Vagina (tissue), 2 donors: Measurements from ENCODE around the gene PLD3. TPM values are rescaled to one million over a fixed set of nuclear protein-coding genes. Genes with fewer than 3 reads are reported as not detected.

ENCODE experiments used
- DNase-seq, 2 donors: peaks; one replicate each; pipeline ENCODE4 v3.0.0-alpha.2; 2017; ENCODE audit errors: extremely low spot score in 2 of 2
- H3K27ac ChIP-seq: fragments of 200-600 bp; sonication (generic); one replicate; pipeline ENCODE4 v1.5.1; 2019
- H3K27me3 ChIP-seq: fragments of 200-600 bp; sonication (generic); one replicate; pipeline ENCODE4 v1.5.1; 2019
- H3K36me3 ChIP-seq, 2 donors: fragments of 200-600 bp; sonication (generic); one replicate each; pipeline ENCODE4 v1.5.1; 2017 to 2019
- H3K4me1 ChIP-seq: fragments of 200-600 bp; sonication (generic); one replicate; pipeline ENCODE4 v1.5.1; 2019
- H3K4me3 ChIP-seq, 2 donors: fragments of 200-600 bp; sonication (generic); 1 replicate in 1 of 2; 2 replicates in 1 of 2; pipeline ENCODE4 v1.5.1; 2016 to 2019
- H3K9me3 ChIP-seq: fragments of 200-600 bp; sonication (generic); one replicate; pipeline ENCODE4 v1.5.1; 2019
- CTCF ChIP-seq, 3 experiments: fragments of 450-650 bp in 2 of 3; fragments of 200-600 bp in 1 of 3; sonication (generic) in 1 of 3; IDR thresholded peaks; one replicate each; pipeline ENCODE4 v1.5.1; 2017 to 2019; ENCODE audit warnings: antibody characterized with exemption in 3 of 3, mild to moderate bottlenecking in 2 of 3, moderate library complexity in 2 of 3
- POLR2A ChIP-seq, 2 donors: fragments of 450-650 bp; IDR thresholded peaks; one replicate each; pipeline ENCODE4 v1.6.1; 2017; ENCODE audit warnings: antibody characterized with exemption in 2 of 2, mild to moderate bottlenecking in 2 of 2, moderate library complexity in 2 of 2
- POLR2AphosphoS5 ChIP-seq, 2 donors: sonication (generic); formaldehyde crosslinking; IDR thresholded peaks; one replicate each; pipeline ENCODE4 v1.9.0; 2017; ENCODE audit warnings: antibody characterized with exemption in 2 of 2, mild to moderate bottlenecking in 2 of 2, low read depth in 1 of 2; ENCODE audit not compliant: insufficient read depth in 1 of 2
- intact Hi-C: fragments of 100-400 bp; cut with DNase I; formaldehyde crosslinking; loops from one replicate; pipeline ENCODE4 v1.15.1; 2023
- total RNA-seq: library from RNA; depleted of rRNA; stranded (reverse); fragments of >200 nt; gene quantifications from one replicate; pipeline ENCODE4 v1.2.3, GENCODE V29; 2016

Gene PLD3
- total RNA-seq, 1 donor from 2014 or later = 177 TPM

DNA sequence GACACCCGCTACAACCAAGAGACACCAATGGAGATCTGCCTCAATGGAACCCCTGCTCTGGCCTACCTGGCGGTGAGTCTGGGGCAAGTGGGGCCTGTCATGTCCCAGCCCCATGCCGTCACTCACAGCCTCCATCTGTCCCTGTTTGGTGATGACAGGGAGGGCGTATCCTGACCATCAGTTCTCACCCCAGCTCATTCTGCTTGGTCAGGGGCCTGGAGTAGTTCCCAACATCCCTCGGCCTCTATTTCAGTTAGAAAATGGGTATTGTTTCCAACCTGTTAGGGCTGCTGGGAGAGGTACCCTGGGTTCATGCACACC is 23.3 kb downstream of the PLD3 start:
- no peaks in the 10 kb centered on the region for H3K9me3 ChIP-seq
- peaks cover 0 to 72% of the 10 kb centered on the region in 2 donors for H3K36me3 ChIP-seq

GRCh38 chr19:40374084-40374483 is 25.6 kb downstream of the PLD3 start:
- intact Hi-C loops = no loop called here

More for the DNA sequence above, 23.3 kb downstream of the PLD3 start:
- intact Hi-C loops = no loop called here
- no peaks in the 10 kb centered on the region for H3K27me3 ChIP-seq
- peaks cover under 1% of the 10 kb centered on the region for H3K4me1 ChIP-seq
- no peak for DNase-seq
- H3K4me3 ChIP-seq = no peak overlapping the region
- TF ChIP-seq POLR2AphosphoS5 (IDR thresholded peaks at IDR 0.05; ENCODE audit: insufficient read depth in 1 of 2, low read depth in 1 of 2) (no peak), POLR2A (IDR thresholded peaks at IDR 0.05) (no peak), CTCF (IDR thresholded peaks at IDR 0.05) (no peak)
- H3K27ac ChIP-seq = no peak overlapping the region

GRCh38 chr19:40376286-40376862 is 27.9 kb downstream of the PLD3 start:
- Histone ChIP-seq H3K27me3 (no peaks in the 10 kb centered on the region), H3K27ac (no peak overlapping the region), H3K4me1 (no peaks in the 10 kb centered on the region), H3K9me3 (no peaks in the 10 kb centered on the region), H3K4me3 (no peak overlapping the region), H3K36me3 (peaks cover 0 to 58% of the 10 kb centered on the region in 2 donors)
- no peak for DNase-seq
- TF ChIP-seq POLR2A (IDR thresholded peaks at IDR 0.05) (no peak), CTCF (IDR thresholded peaks at IDR 0.05) (no peak), POLR2AphosphoS5 (IDR thresholded peaks at IDR 0.05; ENCODE audit: insufficient read depth in 1 of 2, low read depth in 1 of 2) (no peak)
- intact Hi-C loops = no loop called here

More at GRCh38 chr19:40374084-40374483, 25.6 kb downstream of the PLD3 start:
- Histone ChIP-seq H3K27me3 (no peaks in the 10 kb centered on the region), H3K27ac (no peak overlapping the region), H3K4me1 (no peaks in the 10 kb centered on the region), H3K4me3 (no peak overlapping the region), H3K36me3 (peaks cover 0 to 74% of the 10 kb centered on the region in 2 donors), H3K9me3 (no peaks in the 10 kb centered on the region)
- no peak for DNase-seq
- TF ChIP-seq POLR2A (IDR thresholded peaks at IDR 0.05) (no peak), CTCF (IDR thresholded peaks at IDR 0.05) (no peak), POLR2AphosphoS5 (IDR thresholded peaks at IDR 0.05; ENCODE audit: insufficient read depth in 1 of 2, low read depth in 1 of 2) (no peak)

DNA sequence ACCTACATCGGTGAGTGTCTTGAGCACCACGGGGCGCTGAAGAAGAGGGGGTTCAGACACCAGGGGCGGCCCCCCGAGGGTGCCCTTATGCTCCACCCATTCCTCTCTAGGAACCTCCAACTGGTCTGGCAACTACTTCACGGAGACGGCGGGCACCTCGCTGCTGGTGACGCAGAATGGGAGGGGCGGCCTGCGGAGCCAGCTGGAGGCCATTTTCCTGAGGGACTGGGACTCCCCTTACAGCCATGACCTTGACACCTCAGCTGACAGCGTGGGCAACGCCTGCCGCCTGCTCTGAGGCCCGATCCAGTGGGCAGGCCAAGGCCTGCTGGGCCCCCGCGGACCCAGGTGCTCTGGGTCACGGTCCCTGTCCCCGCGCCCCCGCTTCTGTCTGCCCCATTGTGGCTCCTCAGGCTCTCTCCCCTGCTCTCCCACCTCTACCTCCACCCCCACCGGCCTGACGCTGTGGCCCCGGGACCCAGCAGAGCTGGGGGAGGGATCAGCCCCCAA is 29.4 kb downstream of the PLD3 start:
- peaks cover 0 to 43% of the 10 kb centered on the region in 2 donors for H3K36me3 ChIP-seq
- no peaks in the 10 kb centered on the region for H3K27me3 ChIP-seq
- DNase-seq = no peak
- no peak for TF ChIP-seq POLR2A (IDR thresholded peaks at IDR 0.05)
- no peak for TF ChIP-seq CTCF (IDR thresholded peaks at IDR 0.05)
- TF ChIP-seq POLR2AphosphoS5 (IDR thresholded peaks at IDR 0.05; ENCODE audit: insufficient read depth in 1 of 2, low read depth in 1 of 2) = no peak
- no peaks in the 10 kb centered on the region for H3K4me1 ChIP-seq
- intact Hi-C loops = no loop called here
- H3K9me3 ChIP-seq = no peaks in the 10 kb centered on the region
- H3K4me3 ChIP-seq = no peak overlapping the region
- H3K27ac ChIP-seq = no peak overlapping the region

DNA sequence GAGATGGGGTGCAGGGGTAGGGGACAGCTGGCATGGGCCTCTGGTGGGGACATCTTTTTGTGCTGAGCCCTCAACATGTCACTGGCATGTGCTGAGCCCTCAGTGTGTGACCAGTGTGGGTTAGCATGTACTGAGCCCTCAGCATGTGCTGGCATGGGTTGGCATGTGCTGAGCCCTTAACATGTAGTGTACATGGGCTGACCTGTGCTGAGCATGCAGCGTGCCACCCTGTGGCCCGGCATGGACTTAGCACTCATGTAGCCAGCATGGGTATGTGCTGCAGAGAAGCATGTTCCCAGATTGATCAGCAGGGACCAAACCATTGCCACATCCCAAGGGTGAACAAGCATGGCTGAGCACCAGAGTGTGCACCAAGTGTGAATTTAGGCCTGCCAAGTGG is 30.0 kb downstream of the PLD3 start:
- no peaks in the 10 kb centered on the region for H3K27me3 ChIP-seq
- DNase-seq = no peak
- peaks cover 0 to 37% of the 10 kb centered on the region in 2 donors for H3K36me3 ChIP-seq
- intact Hi-C loops = no loop called here
- H3K4me1 ChIP-seq = no peaks in the 10 kb centered on the region
- H3K4me3 ChIP-seq = no peak overlapping the region
- H3K27ac ChIP-seq = no peak overlapping the region
- H3K9me3 ChIP-seq = no peaks in the 10 kb centered on the region
- no peak for TF ChIP-seq CTCF (IDR thresholded peaks at IDR 0.05)
- no peak for TF ChIP-seq POLR2AphosphoS5 (IDR thresholded peaks at IDR 0.05; ENCODE audit: insufficient read depth in 1 of 2, low read depth in 1 of 2)
- TF ChIP-seq POLR2A (IDR thresholded peaks at IDR 0.05) = no peak
